Neutrophil (primary cell): ENCODE data around the gene JMJD1C.

Experiments
- H3K27ac ChIP-seq: fragments of 200-600 bp; sonication (generic); 2 replicates; pipeline ENCODE4 v1.5.1; 2016; ENCODE audit warnings: mild to moderate bottlenecking, moderate library complexity
- H3K27me3 ChIP-seq: fragments of 200-600 bp; sonication (generic); 2 replicates; pipeline ENCODE4 v1.6.0; 2016; ENCODE audit warnings: mild to moderate bottlenecking
- H3K36me3 ChIP-seq: fragments of 200-600 bp; sonication (generic); 2 replicates; pipeline ENCODE4 v1.5.1; 2017
- H3K4me1 ChIP-seq, 2 experiments: fragments of 200-600 bp in 1 of 2; sonication (generic) in 1 of 2; 1 replicate in 1 of 2; 2 replicates in 1 of 2; pipeline versions ENCODE4 v1.5.1 to v1.6.1; 2013 to 2016; ENCODE audit warnings: low read depth in 1 of 2, low read length in 1 of 2, mild to moderate bottlenecking in 1 of 2, moderate library complexity in 1 of 2; ENCODE audit not compliant: control insufficient read depth in 1 of 2, insufficient read depth in 1 of 2
- H3K4me3 ChIP-seq, 2 experiments: fragments of 200-600 bp in 1 of 2; sonication (generic) in 1 of 2; 1 replicate in 1 of 2; 2 replicates in 1 of 2; pipeline ENCODE4 v1.5.1; 2013 to 2016; ENCODE audit warnings: low read depth in 1 of 2, low read length in 1 of 2, mild to moderate bottlenecking in 1 of 2, moderate library complexity in 1 of 2
- H3K9me3 ChIP-seq: fragments of 200-600 bp; sonication (generic); 2 replicates; pipeline ENCODE4 v1.5.1; 2016
- TF ChIP-seq, protein P1 (sequence below): fragments of 200-600 bp; sonication (generic); IDR thresholded peaks from 2 replicates; pipeline ENCODE4 v1.5.1; 2016; ENCODE audit warnings: antibody characterized with exemption

JMJD1C gene

DNA sequence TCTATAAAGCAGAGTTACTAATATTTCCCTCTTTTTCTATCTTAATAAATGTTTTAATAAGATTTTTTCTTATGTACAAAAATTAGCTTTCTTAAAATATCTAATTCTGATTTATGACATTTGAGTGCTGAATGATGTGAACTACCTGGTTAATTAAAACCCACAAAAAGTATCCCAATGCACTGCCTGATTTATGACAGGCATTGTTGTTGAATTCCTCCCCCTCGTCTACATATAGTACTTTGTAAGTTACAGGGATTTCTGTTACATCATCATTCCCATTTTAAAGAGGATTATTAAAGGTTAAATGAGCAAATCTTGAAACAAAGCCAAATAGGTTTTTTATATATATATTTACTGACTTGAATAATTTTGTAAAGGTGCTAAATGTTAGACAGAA, 241.5 kb downstream of the JMJD1C start:
- H3K4me1 ChIP-seq = peaks cover 0 to 19% of the 10 kb centered on the region in 2 experiments

DNA sequence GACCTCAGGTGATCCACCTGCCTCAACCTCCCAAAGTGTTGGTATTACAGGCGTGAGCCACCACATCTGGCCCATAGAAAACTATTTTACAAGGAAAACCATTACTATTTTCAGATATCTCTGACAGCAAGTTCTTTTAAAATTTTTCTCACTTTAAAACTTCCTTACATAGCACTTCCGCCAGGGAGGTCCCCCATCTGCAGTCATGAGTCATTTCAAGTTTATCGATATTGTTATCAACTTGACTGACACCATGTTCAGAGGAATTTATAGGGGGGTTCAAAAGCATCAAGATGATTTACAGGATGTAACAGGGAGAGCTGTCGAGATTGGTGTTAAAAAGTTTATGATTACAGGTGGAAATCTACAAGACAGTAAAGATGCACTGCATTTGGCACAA, 243.8 kb downstream of the JMJD1C start:
- H3K27ac ChIP-seq = no peak overlapping the region
- peaks cover 6 to 26% of the 10 kb centered on the region in 2 experiments for H3K4me1 ChIP-seq
- no peaks in the 10 kb centered on the region for H3K27me3 ChIP-seq
- peaks cover 9% of the 10 kb centered on the region for H3K36me3 ChIP-seq
- TF ChIP-seq, protein P1, sequence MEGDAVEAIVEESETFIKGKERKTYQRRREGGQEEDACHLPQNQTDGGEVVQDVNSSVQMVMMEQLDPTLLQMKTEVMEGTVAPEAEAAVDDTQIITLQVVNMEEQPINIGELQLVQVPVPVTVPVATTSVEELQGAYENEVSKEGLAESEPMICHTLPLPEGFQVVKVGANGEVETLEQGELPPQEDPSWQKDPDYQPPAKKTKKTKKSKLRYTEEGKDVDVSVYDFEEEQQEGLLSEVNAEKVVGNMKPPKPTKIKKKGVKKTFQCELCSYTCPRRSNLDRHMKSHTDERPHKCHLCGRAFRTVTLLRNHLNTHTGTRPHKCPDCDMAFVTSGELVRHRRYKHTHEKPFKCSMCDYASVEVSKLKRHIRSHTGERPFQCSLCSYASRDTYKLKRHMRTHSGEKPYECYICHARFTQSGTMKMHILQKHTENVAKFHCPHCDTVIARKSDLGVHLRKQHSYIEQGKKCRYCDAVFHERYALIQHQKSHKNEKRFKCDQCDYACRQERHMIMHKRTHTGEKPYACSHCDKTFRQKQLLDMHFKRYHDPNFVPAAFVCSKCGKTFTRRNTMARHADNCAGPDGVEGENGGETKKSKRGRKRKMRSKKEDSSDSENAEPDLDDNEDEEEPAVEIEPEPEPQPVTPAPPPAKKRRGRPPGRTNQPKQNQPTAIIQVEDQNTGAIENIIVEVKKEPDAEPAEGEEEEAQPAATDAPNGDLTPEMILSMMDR = no peak
- H3K9me3 ChIP-seq = no peaks in the 10 kb centered on the region
- H3K4me3 ChIP-seq = no peak overlapping the region

More for the DNA sequence above, 241.5 kb downstream of the JMJD1C start:
- Histone ChIP-seq H3K9me3 (no peaks in the 10 kb centered on the region), H3K27me3 (no peaks in the 10 kb centered on the region), H3K4me3 (no peak overlapping the region), H3K36me3 (peaks cover 9% of the 10 kb centered on the region), H3K27ac (no peak overlapping the region)
- TF ChIP-seq, protein P1 = no peak

DNA sequence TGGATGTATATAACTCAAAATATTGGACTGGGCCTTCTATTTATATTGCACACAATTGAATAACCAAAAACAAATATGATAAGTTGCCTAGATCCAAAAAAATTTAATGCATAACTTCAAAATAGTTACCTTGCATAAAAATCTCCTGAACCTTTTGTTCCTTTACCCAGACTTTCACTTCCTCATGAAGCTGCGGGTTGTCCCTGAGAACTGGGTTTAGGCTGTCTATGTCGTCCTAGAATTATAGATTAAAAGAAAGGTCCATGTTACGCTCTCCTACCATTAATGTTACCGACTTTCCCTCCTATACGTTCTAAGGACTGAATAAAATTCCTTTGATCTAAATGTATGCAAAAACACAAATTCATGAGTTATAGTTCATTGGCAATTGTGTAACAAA, 246.0 kb downstream of the JMJD1C start:
- TF ChIP-seq, protein P1 = no peak
- H3K36me3 ChIP-seq = peaks cover 30% of the 10 kb centered on the region
- H3K9me3 ChIP-seq = no peaks in the 10 kb centered on the region
- H3K27me3 ChIP-seq = no peaks in the 10 kb centered on the region
- peaks cover 8 to 23% of the 10 kb centered on the region in 2 experiments for H3K4me1 ChIP-seq
- H3K4me3 ChIP-seq = no peak overlapping the region
- peak overlapping the region; percentile 3 for H3K27ac ChIP-seq

DNA sequence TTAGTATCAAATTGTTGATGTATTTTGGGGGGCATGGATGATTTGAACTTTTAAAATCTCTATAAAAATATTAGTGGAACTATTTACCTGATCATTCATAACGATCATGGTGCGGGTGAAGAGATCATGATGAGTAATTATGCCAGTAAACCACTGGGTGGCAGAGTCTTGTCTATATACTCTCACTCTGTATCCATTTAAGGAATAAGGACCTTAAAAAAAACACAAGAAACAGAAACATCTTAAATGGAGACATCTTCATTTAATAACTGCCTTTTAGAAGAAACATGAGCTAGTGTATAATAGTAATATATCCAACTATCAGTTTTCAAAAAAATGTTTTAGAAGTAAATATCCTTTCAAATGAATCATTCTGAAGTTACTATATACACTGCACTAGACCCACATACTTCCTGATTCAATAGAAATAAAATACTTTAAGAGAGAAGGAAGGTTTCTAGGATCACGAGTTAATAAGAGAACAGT, 248.6 kb downstream of the JMJD1C start:
- H3K4me3 ChIP-seq = no peak overlapping the region
- H3K9me3 ChIP-seq = no peaks in the 10 kb centered on the region
- H3K4me1 ChIP-seq = peaks cover 20 to 40% of the 10 kb centered on the region in 2 experiments
- peaks cover 49% of the 10 kb centered on the region for H3K36me3 ChIP-seq
- H3K27ac ChIP-seq = peak overlapping the region; percentile 51
- no peaks in the 10 kb centered on the region for H3K27me3 ChIP-seq
- TF ChIP-seq, protein P1 = peak; percentile 75

DNA sequence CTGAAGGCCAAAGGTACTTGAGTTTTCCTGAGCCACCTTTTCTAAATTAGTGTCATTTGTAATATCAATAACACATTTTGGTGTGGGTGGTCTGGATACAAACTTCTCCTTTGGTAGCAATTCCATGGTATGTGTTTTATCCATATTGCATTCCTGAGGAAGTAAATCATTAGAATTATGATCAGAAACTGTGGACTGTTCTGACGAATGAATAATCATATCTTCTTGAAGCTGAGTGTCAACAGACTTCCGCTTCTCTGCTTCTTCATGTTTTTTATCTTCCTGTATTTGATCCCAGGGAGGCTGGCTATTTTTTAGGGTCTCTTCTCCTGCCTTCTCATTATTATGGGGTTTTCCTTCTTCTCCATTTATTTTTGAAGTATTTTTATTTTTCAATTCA, 251.2 kb downstream of the JMJD1C start:
- Histone ChIP-seq H3K36me3 (peaks cover 60% of the 10 kb centered on the region), H3K9me3 (no peaks in the 10 kb centered on the region), H3K4me1 (peaks cover 28 to 50% of the 10 kb centered on the region in 2 experiments), H3K4me3 (no peak overlapping the region), H3K27ac (peak overlapping the region; percentile 76), H3K27me3 (no peaks in the 10 kb centered on the region)
- TF ChIP-seq, protein P1 = no peak
